CD4-positive, alpha-beta T cell treated with Interleukin-4 for 1 hour (primary cell): Measurements from ENCODE around the gene LHFPL6.

Experiments
- DNase-seq, 2 donors: peaks; one replicate each; pipeline ENCODE4 v3.0.0-alpha.2; 2020 to 2022

Gene LHFPL6

DNA sequence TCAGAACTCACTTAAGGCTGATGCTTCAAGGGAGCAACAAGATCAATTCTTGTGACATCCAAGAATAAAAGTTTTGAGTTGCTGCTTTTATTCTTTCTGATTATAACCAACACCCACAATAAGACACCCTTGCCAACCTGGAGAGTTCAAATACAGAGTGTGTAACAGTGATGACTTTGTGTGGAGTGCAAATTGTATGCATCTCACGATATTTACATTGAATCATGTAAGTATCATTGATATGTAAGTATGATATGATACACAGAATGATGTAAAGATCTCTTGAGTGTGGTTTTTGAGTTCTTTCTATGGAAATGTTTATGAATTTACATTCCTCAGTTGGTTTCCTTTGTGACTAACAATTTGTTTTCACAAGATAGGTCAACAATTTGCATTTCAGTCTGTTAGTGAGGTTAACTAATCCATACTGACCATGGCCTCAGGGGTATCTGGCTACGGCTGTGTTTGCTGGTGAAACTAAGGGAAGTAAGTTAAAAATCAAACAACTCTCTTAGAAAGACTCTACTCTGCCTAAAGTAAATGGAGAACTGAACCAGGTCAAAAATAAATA, 12.4 kb downstream of the LHFPL6 start:
- DNase-seq = no peak

DNA sequence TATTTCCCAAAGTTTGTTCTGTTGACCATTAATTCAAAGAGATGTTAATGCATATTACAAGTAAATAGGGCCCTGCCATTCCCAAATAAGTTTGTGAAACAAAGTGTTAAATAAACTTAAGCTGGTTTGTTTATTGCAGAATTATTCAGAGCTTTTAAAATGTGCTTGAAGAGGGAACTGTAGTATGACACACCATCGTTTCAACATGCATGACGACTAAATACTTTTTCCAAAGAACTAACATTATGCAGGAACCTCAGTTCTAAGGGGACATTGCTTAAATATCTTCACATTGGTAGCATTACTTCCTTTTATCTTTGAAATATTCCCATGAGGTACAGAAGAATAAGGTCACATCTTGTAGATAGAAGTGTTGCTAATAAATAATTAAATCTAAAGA, 14.6 kb downstream of the LHFPL6 start:
- no peak for DNase-seq

DNA sequence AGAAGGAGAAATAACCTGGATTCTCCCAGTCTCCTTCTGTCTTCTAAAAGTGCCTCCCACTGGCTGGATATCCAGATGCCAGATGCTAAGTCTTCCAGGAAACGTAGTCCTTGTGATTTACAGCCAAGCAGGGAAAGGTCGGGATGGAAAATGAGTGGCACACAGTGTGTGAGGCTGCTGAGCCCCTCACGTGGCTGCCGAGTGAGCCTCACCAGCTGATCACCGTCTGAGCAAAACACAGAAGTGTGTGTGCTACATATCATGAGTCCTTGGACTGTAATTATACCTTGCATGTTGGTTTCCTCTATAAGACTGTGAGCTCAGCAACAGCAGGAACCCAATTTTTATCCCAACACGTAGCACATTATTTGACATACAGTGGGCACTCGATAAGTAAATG, 15.1 kb downstream of the LHFPL6 start:
- no peak for DNase-seq

- no peak for DNase-seq
Observed at GRCh38 chr13:39586958-39587605, 15.9 kb downstream of the LHFPL6 start.

- DNase-seq = no peak
Observed at GRCh38 chr13:39586151-39586550, 16.8 kb downstream of the LHFPL6 start.

GRCh38 chr13:39585219-39585618, 17.8 kb downstream of the LHFPL6 start:
- no peak for DNase-seq

- no peak for DNase-seq
Observed at GRCh38 chr13:39580881-39581575, 22.0 kb downstream of the LHFPL6 start.

DNA sequence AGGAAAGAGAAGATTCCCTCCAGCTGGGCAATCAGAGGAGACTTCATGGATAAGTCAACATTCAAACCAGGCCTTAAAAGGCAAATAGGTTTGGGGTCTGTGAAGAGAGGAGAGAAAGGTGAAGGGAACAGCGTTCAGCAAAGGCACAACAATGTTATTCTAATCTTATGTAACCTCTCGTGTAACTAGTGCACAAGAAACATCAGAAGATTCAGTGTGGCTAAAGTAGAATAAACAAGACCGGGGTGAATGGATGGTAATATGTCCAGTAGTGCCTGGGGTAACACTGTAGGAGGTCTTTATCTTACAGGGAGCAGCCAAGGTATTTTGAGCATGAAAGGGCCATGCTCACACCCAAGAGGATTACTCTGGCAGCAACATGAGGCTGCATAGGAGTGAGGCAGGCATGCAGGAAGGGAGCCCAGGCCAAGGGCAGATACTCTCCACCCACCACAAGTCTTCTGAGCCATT, 24.1 kb downstream of the LHFPL6 start:
- DNase-seq = no peak

DNA sequence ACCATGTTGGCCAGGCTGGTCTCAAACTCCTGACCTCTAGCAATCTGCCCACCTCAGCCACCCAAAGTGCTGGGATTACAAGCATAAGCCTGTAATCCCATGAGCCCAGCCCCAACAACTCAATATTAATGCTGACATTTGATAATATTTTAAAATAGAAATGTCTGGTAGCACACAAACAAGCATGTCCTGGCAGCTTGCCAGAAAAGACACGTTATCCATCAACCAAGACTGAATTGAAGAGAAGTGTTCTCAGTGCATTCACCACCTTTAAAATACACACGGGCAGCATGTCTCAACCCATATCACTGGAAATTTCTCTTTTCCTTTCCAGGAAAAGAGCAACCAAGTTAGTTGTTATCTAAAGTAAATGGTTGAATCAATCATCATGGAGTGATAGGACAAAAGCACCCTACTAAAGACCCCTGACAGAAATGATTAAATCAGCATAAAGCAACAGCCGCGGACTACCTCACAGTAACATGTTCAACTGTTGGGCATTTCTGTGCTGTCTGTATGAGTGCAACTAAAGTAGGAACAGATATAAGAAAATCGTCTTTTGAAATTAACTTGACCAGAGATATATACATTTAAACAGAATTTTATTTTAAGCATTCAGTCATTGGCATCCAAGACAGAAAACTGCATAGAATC, 25.0 kb downstream of the LHFPL6 start:
- DNase-seq = no peak

DNA sequence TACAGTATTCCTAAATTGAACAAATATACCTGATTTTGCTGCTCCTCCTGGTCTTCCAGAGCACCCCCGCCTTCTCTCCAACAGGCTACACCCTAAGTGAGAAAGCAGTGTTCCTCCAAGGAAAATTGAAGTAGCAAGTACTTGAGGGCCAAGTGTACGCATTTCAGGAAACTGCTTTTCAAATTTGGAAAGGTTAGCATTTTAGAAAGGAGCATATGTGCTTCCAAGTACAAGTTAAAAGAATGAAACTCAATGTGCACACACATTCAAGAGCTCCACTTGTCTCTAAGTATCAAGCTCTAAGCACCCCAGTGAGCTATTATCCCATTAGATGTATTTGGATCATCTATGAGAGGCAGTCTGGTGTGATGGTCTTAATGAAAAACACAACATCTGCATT, 25.8 kb downstream of the LHFPL6 start:
- DNase-seq = no peak

DNA sequence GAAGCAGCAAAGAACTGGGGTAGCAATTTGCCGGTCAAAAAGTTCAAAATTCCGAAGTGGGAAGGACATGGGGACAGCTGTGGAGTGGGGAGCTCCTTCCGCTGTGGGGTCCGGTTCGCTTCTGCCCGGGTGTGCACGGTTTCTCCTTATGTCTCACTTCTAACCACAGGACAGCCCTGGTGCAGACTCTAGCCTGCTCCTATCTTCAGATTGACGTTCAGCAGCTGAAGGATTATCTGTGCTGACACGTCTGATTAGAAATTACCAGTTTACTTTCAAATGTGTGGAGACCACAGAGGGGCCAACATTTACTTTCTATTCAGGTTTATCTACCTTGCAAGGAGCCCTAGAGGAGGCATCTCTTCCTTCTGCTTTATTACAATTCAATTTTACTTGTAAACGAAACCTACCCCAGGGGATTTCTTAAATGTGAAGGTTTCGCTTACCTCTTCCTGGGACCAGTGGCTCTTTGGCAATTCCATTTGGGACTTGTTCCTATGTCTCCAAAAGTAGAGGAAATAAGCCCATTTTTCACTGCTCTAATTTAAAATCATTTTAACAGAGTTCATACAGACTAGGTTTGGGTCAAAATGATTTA, 27.3 kb downstream of the LHFPL6 start:
- no peak for DNase-seq

DNA sequence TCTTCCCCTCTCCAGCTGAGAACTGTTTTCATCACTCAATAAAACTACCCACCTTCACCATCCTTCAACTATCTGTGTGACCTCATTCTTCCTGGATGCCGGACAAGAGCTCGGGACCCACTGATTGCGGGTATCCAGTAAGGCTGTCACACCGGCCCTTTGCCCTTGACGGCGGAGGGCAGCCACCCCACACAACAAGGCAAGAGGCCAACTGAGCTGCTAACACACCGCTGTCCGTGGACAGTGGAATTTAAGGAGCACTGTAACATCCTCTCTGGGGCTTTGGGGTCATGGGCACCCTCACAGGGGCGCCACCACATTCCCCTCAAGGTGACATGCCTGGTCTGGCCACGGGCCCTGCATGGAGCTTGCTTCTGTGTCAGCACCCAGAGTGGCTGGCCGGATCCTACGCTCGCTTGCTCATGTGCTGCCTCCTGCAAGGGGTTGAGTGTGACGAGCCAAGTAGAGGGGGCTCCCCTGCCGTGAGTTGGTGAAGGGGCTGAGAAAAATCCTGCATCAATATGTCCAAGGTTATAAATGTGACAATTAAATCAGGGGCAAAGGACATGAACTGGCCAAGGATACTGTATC, 31.4 kb downstream of the LHFPL6 start:
- DNase-seq = no peak

GRCh38 chr13:39567569-39567968, 35.4 kb downstream of the LHFPL6 start:
- DNase-seq = no peak

GRCh38 chr13:39566216-39566869, 36.6 kb downstream of the LHFPL6 start:
- DNase-seq = no peak

DNA sequence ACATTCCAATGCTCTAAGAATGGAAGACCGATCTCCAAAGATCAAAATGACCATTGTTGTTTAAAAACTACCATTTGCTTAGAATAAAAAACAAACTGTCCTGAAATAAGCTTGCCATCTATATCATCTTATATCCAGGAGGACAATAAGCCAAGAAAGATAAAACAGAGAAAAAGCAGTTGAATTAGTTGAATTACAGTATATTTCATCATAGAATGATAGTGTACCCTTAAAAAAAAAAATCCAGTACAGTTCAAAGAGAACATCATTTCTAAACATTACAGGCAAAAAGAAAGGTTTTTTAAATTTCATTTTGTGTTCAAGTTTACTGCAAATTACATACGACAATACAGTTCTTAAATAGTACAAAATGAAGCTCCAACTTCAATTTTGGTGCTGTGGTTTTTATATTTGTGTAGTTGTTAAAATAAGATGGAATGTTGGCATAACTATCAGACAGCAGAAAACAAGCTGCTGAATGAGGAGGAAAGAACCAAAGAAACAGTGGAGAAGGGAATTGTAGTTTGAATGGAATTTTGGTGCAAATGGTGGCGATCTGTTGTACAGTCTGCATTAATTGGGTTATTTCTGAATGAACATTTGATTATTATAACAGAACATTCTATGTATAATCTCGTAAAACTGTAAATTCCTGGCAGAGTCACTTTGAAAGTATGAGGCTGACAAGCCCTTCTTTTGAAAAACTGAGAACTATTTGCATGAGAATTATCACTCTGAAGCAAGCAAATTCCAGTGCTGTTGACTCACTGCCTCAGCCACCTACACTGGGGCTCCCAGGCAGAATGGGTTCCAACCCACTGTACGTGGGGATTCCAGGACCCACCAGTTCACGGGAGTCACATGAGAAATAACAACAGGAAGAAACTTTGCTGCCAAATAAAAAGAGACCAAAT, 37.7 kb downstream of the LHFPL6 start:
- no peak for DNase-seq

GRCh38 chr13:39563470-39563735, 39.6 kb downstream of the LHFPL6 start:
- no peak for DNase-seq

- no peak for DNase-seq
Observed at GRCh38 chr13:39561971-39562370, 41.0 kb downstream of the LHFPL6 start.

- no peak for DNase-seq
Observed at GRCh38 chr13:39559847-39560246, 43.1 kb downstream of the LHFPL6 start.

- DNase-seq = no peak
Observed at GRCh38 chr13:39557285-39557955, 45.6 kb downstream of the LHFPL6 start.

- no peak for DNase-seq
Observed at GRCh38 chr13:39556866-39557265, 46.1 kb downstream of the LHFPL6 start.

DNA sequence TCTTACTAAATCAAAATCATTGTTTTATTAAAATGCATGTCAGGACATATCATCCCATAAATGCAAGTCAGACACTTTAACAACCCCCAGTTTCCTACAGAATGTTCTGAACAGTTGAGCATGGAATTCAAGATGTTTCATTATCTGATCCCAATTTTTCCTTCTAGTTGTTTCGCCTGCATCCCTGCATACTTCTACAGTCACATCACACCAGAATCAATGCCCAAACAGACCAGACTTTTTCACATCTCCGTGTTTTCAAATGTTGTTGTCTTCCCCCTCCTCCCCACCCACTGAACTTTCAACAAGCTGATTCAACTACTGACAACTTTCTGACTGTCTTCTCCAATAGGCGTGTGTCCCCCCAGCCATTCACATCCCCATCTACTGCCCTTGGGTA, 48.6 kb downstream of the LHFPL6 start:
- no peak for DNase-seq
